Large intestine (tissue), 3 donors: ENCODE data around the gene JAG2. TPM values are rescaled to one million over a fixed set of nuclear protein-coding genes. Genes with fewer than 3 reads are reported as not detected.

Experiments
- DNase-seq, 2 donors: peaks; one replicate each; pipeline versions ENCODE4 v3.0.0 to v3.0.0-alpha.2; 2013
- H3K27ac ChIP-seq: one replicate; pipeline ENCODE4 v1.5.1; 2013; ENCODE audit warnings: low read length
- H3K27me3 ChIP-seq: 2 replicates; pipeline ENCODE4 v1.6.1; 2013; ENCODE audit warnings: low read length; ENCODE audit not compliant: control insufficient read depth, insufficient read depth
- H3K36me3 ChIP-seq: 2 replicates; pipeline ENCODE4 v1.6.1; 2013; ENCODE audit warnings: low read length; ENCODE audit not compliant: control insufficient read depth, insufficient read depth
- H3K4me1 ChIP-seq: one replicate; pipeline ENCODE4 v1.6.1; 2013; ENCODE audit warnings: low read length; ENCODE audit not compliant: control insufficient read depth, insufficient read depth
- H3K4me3 ChIP-seq: one replicate; pipeline ENCODE4 v1.5.1; 2013; ENCODE audit warnings: low read length
- H3K9me3 ChIP-seq: one replicate; pipeline ENCODE4 v1.6.1; 2013; ENCODE audit warnings: mild to moderate bottlenecking, low read depth, low read length, moderate library complexity; ENCODE audit not compliant: control insufficient read depth
- WGBS: methylation state at CpG from one replicate; pipeline ENCODE4 v1.1.5; 2013; ENCODE audit warnings: low lambda C conversion rate; ENCODE audit not compliant: insufficient coverage; 5-methylcytosine and 5-hydroxymethylcytosine counted together
- polyA plus RNA-seq: library from polyadenylated mRNA; unstranded; fragments of 120-200 nt; gene quantifications from one replicate; pipeline ENCODE4 v1.2.1, GENCODE V29; 2013

The JAG2 gene
- polyA plus RNA-seq, 1 donor = 11.0 TPM

DNA sequence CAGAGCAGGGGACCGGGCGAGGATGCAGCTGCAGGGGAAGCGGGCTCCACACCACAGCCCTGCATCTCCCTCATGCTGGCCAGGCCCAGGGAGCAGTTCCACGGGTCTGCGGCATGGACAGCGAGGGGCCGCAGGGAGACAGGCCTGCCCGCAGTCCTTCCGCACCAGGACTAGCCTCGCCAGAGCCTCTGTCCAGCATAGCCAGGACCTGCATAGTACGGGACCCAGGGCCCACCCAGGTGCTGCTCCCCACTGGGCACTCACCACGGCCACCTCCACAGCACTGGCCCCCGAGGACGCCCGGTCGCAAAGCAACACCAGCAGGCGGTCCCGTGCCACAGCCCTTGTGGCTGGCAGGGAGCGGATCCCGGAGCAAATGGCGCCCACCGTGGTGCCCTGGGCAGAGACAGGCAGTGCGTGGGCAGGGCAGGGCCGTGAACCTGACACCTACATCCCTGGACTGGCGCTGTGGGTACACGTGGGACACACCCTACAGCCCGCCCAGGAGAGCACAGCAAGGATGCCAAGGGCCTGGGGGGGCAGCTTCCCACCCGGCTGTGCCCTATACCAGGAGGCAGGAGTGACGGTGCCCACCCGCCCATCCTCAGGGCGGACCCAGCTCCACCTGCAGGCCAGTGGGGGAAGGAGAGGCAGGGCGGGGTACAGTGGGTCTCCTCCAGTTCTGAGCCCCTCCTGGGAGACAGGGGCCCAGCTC, 23.8 kb downstream of the JAG2 start:
- peaks cover 2% of the 10 kb centered on the region for H3K36me3 ChIP-seq
- H3K27me3 ChIP-seq = no peaks in the 10 kb centered on the region
- no peak overlapping the region for H3K27ac ChIP-seq
- H3K9me3 ChIP-seq = peaks cover 16% of the 10 kb centered on the region
- no peaks in the 10 kb centered on the region for H3K4me1 ChIP-seq
- no CpG with 5 or more reads among the region's 32 CpGs for WGBS
- H3K4me3 ChIP-seq = no peak overlapping the region
- no peak for DNase-seq

DNA sequence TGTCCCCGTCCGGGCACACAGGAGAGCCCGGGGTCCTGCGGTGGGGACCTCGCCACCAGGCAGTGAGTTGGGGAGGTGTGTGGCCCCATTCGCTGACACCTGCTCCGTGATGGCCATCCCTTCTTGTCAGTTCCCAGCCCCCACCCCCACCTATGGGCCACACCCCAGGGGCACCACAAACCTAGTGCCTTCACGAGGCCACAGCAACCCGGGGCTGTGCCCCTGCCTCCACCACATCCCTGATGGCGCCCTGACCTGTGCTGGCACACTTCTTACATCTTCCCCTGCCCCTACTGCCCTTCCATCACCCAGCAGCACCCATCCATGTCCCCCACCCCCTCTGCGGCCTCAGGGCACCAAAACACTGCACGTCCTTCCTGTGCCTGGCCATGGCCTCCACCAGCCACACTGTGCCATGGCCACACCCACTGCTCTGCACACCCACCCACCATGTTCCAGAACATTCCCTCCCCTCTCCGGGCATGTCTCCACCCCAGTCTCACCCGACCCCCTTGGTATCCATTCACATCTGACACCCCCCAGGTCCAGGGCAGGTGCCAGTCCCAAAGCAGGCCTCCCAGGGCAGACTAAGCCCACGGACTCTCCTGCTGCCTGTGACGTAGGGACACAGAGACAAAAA, 24.4 kb downstream of the JAG2 start:
- no peak for DNase-seq
- Histone ChIP-seq H3K27me3 (no peaks in the 10 kb centered on the region), H3K36me3 (peaks cover 2% of the 10 kb centered on the region), H3K4me3 (no peak overlapping the region), H3K9me3 (peaks cover 23% of the 10 kb centered on the region), H3K27ac (no peak overlapping the region), H3K4me1 (no peaks in the 10 kb centered on the region)
- no CpG with 5 or more reads among the region's 16 CpGs for WGBS

DNA sequence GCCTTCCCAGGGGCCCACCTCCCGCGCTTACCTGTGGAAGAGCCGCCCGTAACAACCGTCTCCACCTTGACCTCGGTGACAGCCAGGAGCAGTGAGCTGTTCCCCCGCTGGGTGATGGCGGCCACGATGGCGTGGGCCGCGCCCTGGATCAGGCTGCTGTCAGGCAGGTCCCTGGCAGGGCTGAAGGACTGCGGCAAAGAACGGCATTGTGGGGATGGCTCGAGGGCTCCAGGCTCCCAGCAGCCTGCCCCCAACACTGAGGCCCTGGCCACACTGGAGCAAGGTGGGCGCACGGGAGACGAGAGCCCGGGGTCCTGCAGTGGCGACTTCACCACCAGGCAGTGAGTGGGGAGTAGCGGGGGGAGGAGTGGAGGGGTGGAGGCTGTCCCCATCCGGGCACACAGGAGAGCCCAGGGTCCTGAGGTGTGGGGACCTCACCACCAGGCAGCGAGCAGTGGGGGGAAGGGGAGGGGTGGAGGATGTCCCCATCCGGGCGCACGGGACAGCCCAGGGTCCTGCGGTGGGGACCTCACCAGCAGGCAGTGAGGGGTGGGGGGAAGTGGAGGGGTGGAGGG, 25.0 kb downstream of the JAG2 start:
- DNase-seq = no peak
- no peaks in the 10 kb centered on the region for H3K27me3 ChIP-seq
- no peak overlapping the region for H3K27ac ChIP-seq
- H3K36me3 ChIP-seq = peaks cover 2% of the 10 kb centered on the region
- H3K9me3 ChIP-seq = peaks cover 23% of the 10 kb centered on the region
- H3K4me3 ChIP-seq = no peak overlapping the region
- no CpG with 5 or more reads among the region's 27 CpGs for WGBS
- no peaks in the 10 kb centered on the region for H3K4me1 ChIP-seq

DNA sequence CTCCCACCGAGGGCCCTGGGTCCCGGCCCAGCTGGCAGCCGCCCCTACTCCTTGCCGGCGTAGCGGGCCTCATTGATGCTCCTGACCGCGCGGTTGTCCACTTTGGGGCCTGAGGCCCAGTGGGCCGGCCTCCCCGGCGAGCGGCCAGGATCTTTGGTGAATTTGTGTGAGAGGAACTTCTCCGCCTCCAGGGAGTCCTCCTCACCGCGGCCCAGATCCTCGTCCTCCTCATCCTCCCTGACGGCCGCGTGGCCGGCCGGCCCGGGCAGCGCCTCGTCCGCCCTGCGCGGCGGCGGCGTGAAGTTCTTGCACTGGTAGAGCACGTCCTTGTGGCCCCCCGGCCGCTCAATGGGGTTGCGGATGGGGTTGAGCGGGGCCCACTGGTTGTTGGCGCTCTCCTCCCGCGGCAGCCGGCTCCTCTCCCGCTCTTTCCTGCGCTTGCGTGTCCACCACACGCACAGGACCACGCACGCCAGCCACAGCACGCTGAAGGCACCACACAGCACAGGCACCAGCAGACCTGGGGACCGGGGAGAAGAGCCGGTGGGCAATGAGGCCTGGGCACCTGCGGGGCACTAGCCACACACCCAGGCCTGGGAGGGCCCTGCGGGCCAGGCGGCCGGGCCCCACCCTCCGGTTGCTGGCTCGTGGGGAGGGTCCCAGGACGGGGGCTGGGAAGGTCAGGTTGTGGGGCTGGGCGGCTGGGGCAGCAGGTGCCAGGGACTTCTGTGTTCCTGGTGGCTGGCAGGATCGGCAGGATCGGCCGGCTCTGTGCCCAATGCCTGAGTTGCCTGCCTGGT, 25.7 kb downstream of the JAG2 start:
- H3K27me3 ChIP-seq = no peaks in the 10 kb centered on the region
- no peak overlapping the region for H3K4me3 ChIP-seq
- no peaks in the 10 kb centered on the region for H3K4me1 ChIP-seq

DNA sequence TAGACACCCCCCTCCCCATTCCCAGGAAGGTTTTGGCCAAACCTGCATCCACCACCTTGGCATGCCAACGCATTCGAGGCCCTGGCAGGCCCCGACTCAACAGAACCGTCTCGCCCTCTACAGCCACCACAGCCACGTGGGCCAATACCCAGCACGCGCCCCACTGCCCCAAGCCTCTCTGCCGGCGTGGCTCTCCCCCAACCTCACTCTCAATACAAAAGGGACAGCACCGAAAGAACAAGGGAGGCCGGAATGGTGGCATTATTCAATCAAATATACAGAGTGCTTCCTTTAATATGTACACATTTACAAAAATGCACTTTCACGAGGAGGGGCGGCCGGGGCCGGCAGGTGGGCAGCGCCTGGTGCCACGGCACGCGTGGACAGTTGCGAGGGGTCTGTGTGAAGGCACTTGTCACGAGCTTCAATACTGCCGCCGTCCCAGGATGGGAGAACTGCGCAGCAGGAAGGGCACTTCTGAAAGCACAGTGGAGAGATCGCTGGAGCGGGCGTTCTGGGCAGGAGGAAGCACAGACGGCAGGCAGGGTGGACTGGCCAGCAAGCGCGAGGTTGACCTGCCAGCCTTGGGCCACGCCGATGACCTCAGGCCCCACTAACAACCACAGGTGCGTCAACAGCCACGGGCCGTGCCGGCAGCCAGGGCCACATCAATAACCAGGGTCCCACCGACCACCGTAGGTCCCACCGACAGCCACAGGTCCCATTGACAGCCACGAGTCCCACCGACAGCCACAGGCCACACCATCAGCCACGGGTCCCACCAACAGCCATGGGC, 26.9 kb downstream of the JAG2 start:
- WGBS = no CpG with 5 or more reads among the region's 43 CpGs
- no peaks in the 10 kb centered on the region for H3K27me3 ChIP-seq
- peaks cover 23% of the 10 kb centered on the region for H3K9me3 ChIP-seq
- no peak overlapping the region for H3K4me3 ChIP-seq
- no peak for DNase-seq
- no peaks in the 10 kb centered on the region for H3K4me1 ChIP-seq
- H3K27ac ChIP-seq = no peak overlapping the region
- H3K36me3 ChIP-seq = peaks cover 2% of the 10 kb centered on the region

More for the DNA sequence above, 25.7 kb downstream of the JAG2 start:
- Histone ChIP-seq H3K9me3 (peaks cover 23% of the 10 kb centered on the region), H3K27ac (no peak overlapping the region), H3K36me3 (peaks cover 2% of the 10 kb centered on the region)
- no peak for DNase-seq
- no CpG with 5 or more reads among the region's 60 CpGs for WGBS

DNA sequence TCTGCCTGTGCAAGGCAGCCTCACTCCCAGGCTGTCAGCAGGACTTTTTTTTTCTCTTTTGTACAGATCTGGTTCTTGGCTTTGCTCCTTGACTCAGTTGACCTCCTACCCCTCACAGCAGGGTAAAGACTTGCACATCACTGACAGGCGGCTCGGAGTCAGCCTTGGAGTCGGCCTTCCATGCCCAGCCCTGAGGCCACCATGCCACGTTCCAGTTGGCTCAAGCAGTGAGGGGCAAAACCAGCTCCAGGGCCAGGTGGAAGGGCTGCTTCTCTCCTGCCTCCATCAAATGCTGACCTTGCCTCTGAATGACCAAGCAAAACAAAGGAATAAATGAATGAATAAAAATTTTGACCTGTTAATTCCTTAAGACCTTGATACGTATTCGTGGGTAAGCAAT, 27.6 kb downstream of the JAG2 start:
- H3K9me3 ChIP-seq = peaks cover 23% of the 10 kb centered on the region
- no CpG with 5 or more reads among the region's 6 CpGs for WGBS
- no peak overlapping the region for H3K27ac ChIP-seq
- no peak overlapping the region for H3K4me3 ChIP-seq
- H3K4me1 ChIP-seq = no peaks in the 10 kb centered on the region
- peaks cover 2% of the 10 kb centered on the region for H3K36me3 ChIP-seq
- no peaks in the 10 kb centered on the region for H3K27me3 ChIP-seq
- DNase-seq = no peak

DNA sequence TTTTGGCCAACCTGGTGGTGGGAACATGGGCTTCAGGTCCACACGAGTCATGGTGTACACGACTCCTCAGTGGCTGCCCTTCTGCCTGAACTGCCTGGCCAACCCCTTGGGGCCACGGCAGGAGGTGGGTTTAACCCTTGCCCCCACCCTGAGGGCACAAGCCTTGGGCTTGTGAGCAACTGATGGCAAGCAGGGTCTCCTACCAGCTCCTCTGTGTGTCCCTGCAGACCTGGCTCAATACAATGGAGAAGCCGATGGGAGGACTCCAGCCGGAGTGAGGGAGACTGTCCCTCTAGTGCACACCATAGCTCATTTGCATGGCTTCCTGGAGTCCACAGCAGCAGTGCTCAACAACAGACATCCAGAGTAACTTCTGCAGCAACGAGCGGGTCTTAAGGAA, 28.0 kb downstream of the JAG2 start:
- Histone ChIP-seq H3K9me3 (peaks cover 23% of the 10 kb centered on the region), H3K27me3 (no peaks in the 10 kb centered on the region), H3K4me3 (no peak overlapping the region), H3K36me3 (peaks cover 2% of the 10 kb centered on the region), H3K4me1 (no peaks in the 10 kb centered on the region), H3K27ac (no peak overlapping the region)
- DNase-seq = no peak
- WGBS = 100% methylated on average over 2 of the region's 7 CpGs

DNA sequence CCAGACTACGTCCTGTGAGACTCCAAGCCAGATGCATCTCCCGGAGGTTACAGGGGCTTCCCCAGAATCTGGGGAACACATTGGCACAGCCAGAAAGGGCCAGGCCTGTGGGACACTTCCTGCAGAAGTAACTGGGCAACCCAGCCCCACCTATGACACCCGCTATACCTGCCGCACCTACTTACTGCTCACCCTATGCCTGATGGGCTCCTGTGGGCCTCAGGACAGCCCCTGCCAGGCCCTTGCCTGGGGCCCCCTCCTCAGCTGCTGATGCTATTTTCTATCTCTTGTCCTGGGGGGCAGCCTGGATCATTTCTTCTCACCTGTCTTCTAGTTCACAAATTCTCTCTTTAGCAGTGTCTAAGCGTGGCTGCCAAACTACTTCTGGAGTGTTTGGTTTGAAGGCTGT, 28.7 kb downstream of the JAG2 start:
- Histone ChIP-seq H3K4me3 (no peak overlapping the region), H3K27me3 (no peaks in the 10 kb centered on the region), H3K36me3 (peaks cover 2% of the 10 kb centered on the region), H3K4me1 (no peaks in the 10 kb centered on the region), H3K9me3 (peaks cover 23% of the 10 kb centered on the region), H3K27ac (no peak overlapping the region)
- 100% methylated on average over 1 of the region's 5 CpGs for WGBS
- no peak for DNase-seq

DNA sequence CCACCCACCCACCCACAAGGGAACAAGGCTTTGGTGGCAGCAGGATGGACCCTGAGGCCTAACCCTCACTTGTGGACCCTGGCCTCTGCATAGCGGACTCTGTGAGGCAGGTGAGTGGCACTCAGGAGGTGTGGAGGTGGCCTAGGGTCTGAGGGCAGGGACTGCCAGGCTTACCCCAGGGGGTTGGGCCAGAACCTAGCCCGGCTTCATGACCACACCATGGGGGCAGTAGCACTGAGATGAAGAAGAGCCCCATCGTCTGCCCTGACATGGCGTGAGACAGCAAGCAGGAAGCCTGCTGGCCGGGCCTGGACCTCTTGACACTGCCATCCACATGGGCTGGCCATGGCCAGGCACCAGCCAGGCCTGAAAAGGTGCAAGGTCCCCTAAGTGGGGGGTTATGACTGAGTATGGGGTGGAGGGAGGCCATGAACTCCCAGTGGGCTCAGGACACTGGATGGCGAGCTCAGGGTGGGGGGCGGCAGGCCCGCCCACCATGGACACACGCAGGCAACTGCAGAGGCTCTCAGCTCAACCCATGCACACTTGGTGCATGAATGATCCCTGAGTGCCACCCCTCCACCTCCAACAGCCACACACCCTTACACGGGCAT, 29.3 kb downstream of the JAG2 start:
- H3K36me3 ChIP-seq = peaks cover 2% of the 10 kb centered on the region
- no peak overlapping the region for H3K27ac ChIP-seq
- no peaks in the 10 kb centered on the region for H3K4me1 ChIP-seq
- H3K9me3 ChIP-seq = peaks cover 23% of the 10 kb centered on the region
- no peaks in the 10 kb centered on the region for H3K27me3 ChIP-seq
- no peak overlapping the region for H3K4me3 ChIP-seq
- DNase-seq = no peak
- no CpG with 5 or more reads among the region's 10 CpGs for WGBS
